Thoracic aorta (tissue), 2 donors: Measurements from ENCODE around the gene AFDN. TPM values are rescaled to one million over a fixed set of nuclear protein-coding genes. Genes with fewer than 3 reads are reported as not detected.

Experiments used
- ATAC-seq: fragments of 150-250 bp; one replicate; pipeline ENCODE4 v1.8.0; 2017; ENCODE audit warnings: low read depth; ENCODE audit not compliant: insufficient number of reproducible peaks, low FRiP score
- DNase-seq: peaks from one replicate; pipeline ENCODE4 v3.0.0-alpha.2; 2020; ENCODE audit warnings: low spot score
- H3K27ac ChIP-seq, 2 donors: fragments of 200-600 bp; sonication (generic); 1 replicate in 1 of 2; 2 replicates in 1 of 2; pipeline ENCODE4 v1.5.1; 2016; ENCODE audit warnings: mild to moderate bottlenecking in 2 of 2, moderate library complexity in 2 of 2
- H3K27me3 ChIP-seq: fragments of 200-600 bp; sonication (generic); replicated peaks from 2 replicates; pipeline ENCODE4 v1.6.0; 2016; ENCODE audit warnings: mild to moderate bottlenecking; ENCODE audit not compliant: insufficient read depth
- H3K36me3 ChIP-seq: fragments of 200-600 bp; sonication (generic); one replicate; pipeline ENCODE4 v1.5.1; 2016
- H3K4me1 ChIP-seq, 2 donors: fragments of 200-600 bp; sonication (generic); 1 replicate in 1 of 2; 2 replicates in 1 of 2; pipeline versions ENCODE4 v1.5.1 to v1.6.0; 2016; ENCODE audit warnings: low read depth in 2 of 2, mild to moderate bottlenecking in 1 of 2; ENCODE audit not compliant: control insufficient read depth in 1 of 2
- H3K4me3 ChIP-seq: fragments of 200-600 bp; sonication (generic); 2 replicates; pipeline ENCODE4 v1.5.1; 2016; ENCODE audit warnings: mild to moderate bottlenecking
- H3K9me3 ChIP-seq: fragments of 200-600 bp; sonication (generic); 2 replicates; pipeline ENCODE4 v1.5.1; 2016
- CTCF ChIP-seq: fragments of 200-600 bp; sonication (generic); IDR thresholded peaks from one replicate; pipeline ENCODE4 v1.5.1; 2019; ENCODE audit warnings: antibody characterized with exemption
- total RNA-seq, 2 donors: library from RNA; depleted of rRNA; stranded (reverse); fragments of >200 nt; gene quantifications; one replicate each; pipeline versions ENCODE4 v1.1.0 to v1.2.3, GENCODE V29; 2016

AFDN gene
- total RNA-seq, 2 donors from 2014 or later = 70.5 to 79.5 TPM

GRCh38 chr6:167856474-167856873, 29.8 kb downstream of the AFDN start:
- Histone ChIP-seq H3K27me3 (no peaks in the 10 kb centered on the region), H3K4me3 (no peak overlapping the region), H3K9me3 (no peaks in the 10 kb centered on the region), H3K36me3 (no peaks in the 10 kb centered on the region), H3K4me1 (peaks cover 9 to 29% of the 10 kb centered on the region in 2 donors), H3K27ac (no peak overlapping the region)
- DNase-seq (no peak), ATAC-seq (no peak)
- no peak for TF ChIP-seq CTCF

GRCh38 chr6:167856999-167857660, 30.4 kb downstream of the AFDN start:
- no peak for ATAC-seq
- H3K9me3 ChIP-seq = no peaks in the 10 kb centered on the region
- no peak for DNase-seq
- H3K4me1 ChIP-seq = peaks cover 9 to 29% of the 10 kb centered on the region in 2 donors
- H3K27ac ChIP-seq = no peak overlapping the region
- no peaks in the 10 kb centered on the region for H3K27me3 ChIP-seq
- H3K36me3 ChIP-seq = no peaks in the 10 kb centered on the region
- no peak overlapping the region for H3K4me3 ChIP-seq
- no peak for TF ChIP-seq CTCF

GRCh38 chr6:167858086-167858591, 31.4 kb downstream of the AFDN start:
- DNase-seq (no peak), ATAC-seq (no peak)
- H3K36me3 ChIP-seq = no peaks in the 10 kb centered on the region
- no peak for TF ChIP-seq CTCF
- no peak overlapping the region for H3K27ac ChIP-seq
- peaks cover 9 to 29% of the 10 kb centered on the region in 2 donors for H3K4me1 ChIP-seq
- no peaks in the 10 kb centered on the region for H3K9me3 ChIP-seq
- no peak overlapping the region for H3K4me3 ChIP-seq
- H3K27me3 ChIP-seq = no peaks in the 10 kb centered on the region

- ATAC-seq (no peak), DNase-seq (no peak)
- Histone ChIP-seq H3K4me1 (peaks cover 9 to 29% of the 10 kb centered on the region in 2 donors), H3K9me3 (no peaks in the 10 kb centered on the region), H3K27me3 (no peaks in the 10 kb centered on the region), H3K4me3 (no peak overlapping the region), H3K27ac (no peak overlapping the region), H3K36me3 (no peaks in the 10 kb centered on the region)
- no peak for TF ChIP-seq CTCF
Measured at GRCh38 chr6:167858842-167859664, 32.3 kb downstream of the AFDN start.

- Histone ChIP-seq H3K27me3 (no peaks in the 10 kb centered on the region), H3K9me3 (no peaks in the 10 kb centered on the region), H3K27ac (no peak overlapping the region), H3K36me3 (no peaks in the 10 kb centered on the region), H3K4me1 (peaks cover 9 to 29% of the 10 kb centered on the region in 2 donors), H3K4me3 (no peak overlapping the region)
- DNase-seq (no peak), ATAC-seq (no peak)
- TF ChIP-seq CTCF = no peak
Measured at GRCh38 chr6:167860550-167861226, 34.0 kb downstream of the AFDN start.
